Measurements from ENCODE around the gene U2SURP. TPM values are rescaled to one million over a fixed set of nuclear protein-coding genes. Genes with fewer than 3 reads are reported as not detected.
A peak's percentile ranks its signal among the peaks of the same experiment; 100 is the strongest.

U2SURP gene
- total and polyA plus RNA-seq, 12 donors, result 14.1 to 49.3 (median 40.2) TPM

DNA sequence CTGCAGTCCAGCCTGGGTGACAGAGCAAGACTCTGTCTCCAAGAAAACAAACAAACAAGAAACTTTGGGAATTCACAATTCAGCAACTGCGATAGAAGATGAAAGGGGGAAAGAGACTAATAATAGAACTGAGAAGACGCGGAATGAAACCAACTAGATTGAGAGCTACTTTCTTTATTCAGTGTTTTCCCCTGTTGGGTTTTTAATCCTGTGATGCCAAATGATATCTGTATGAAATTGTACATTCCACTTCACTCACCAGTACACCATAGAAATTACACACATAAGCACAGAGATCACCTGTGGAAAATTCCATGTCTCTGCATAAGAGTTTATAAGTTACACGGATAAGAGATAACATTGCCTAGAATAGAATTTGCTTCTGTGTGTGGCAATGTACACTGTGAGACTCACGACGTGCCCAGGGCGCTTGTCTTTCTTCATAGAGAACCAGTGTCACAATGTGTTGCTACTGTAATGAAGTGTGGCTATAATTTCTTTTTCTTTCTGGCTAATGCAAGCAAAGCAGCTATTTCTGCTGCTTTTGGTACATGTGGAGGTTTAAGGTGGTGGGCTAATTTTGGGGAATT, 100.5 kb downstream of the U2SURP start:
- Histone ChIP-seq H3K27me3 (no peaks in the 10 kb centered on the region), H3K4me3 (no peak overlapping the region), H3K9me3 (peaks cover 0 to 32% (median 13%) of the 10 kb centered on the region in 11 donors), H3K27ac (no peak overlapping the region), H3K4me1 (peaks cover 0 to 4% (median 0%) of the 10 kb centered on the region in 9 donors), H3K36me3 (no peaks in the 10 kb centered on the region)
- intact Hi-C loops (cut with DNase I), result no loop called here
- 48 to 64% methylated on average over 7 of the region's 7 CpGs for WGBS, 2 donors
- TF ChIP-seq, protein P1, sequence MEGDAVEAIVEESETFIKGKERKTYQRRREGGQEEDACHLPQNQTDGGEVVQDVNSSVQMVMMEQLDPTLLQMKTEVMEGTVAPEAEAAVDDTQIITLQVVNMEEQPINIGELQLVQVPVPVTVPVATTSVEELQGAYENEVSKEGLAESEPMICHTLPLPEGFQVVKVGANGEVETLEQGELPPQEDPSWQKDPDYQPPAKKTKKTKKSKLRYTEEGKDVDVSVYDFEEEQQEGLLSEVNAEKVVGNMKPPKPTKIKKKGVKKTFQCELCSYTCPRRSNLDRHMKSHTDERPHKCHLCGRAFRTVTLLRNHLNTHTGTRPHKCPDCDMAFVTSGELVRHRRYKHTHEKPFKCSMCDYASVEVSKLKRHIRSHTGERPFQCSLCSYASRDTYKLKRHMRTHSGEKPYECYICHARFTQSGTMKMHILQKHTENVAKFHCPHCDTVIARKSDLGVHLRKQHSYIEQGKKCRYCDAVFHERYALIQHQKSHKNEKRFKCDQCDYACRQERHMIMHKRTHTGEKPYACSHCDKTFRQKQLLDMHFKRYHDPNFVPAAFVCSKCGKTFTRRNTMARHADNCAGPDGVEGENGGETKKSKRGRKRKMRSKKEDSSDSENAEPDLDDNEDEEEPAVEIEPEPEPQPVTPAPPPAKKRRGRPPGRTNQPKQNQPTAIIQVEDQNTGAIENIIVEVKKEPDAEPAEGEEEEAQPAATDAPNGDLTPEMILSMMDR (IDR thresholded peaks at IDR 0.05), result no peak
- DNase-seq, result no peak
- ATAC-seq, result peak in 1 of 8 donors; percentile 73

DNA sequence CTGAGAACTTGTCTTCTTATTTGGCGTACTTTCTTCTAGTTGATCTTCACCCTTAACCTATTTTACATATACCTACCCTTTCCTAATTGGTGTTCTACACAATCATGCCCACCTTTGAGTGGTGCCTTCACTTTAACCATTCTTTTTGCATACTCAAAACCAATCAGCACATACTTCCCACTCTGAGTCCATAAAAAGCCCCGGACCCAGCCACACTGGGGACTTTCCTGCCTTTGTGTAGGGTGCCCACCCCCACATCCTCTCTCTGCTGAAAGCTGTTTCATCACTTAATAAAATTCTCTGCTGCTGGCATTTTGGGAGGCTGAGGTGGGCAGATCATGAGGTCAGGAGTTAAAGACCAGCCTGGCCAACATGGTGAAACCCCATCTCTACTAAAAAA, 102.3 kb downstream of the U2SURP start:
- peaks cover 0 to 33% (median 13%) of the 10 kb centered on the region in 11 donors for H3K9me3 ChIP-seq
- no peak for ATAC-seq
- TF ChIP-seq, protein P1 (IDR thresholded peaks at IDR 0.05), result no peak
- intact Hi-C loops (cut with DNase I), result no loop called here
- H3K27ac ChIP-seq, result no peak overlapping the region
- no peaks in the 10 kb centered on the region for H3K36me3 ChIP-seq
- H3K4me3 ChIP-seq, result no peak overlapping the region
- 79 to 81% methylated on average over 2 of the region's 2 CpGs for WGBS, 2 donors
- peaks cover 0 to 4% (median 0%) of the 10 kb centered on the region in 9 donors for H3K4me1 ChIP-seq
- H3K27me3 ChIP-seq, result no peaks in the 10 kb centered on the region
- no peak for DNase-seq

DNA sequence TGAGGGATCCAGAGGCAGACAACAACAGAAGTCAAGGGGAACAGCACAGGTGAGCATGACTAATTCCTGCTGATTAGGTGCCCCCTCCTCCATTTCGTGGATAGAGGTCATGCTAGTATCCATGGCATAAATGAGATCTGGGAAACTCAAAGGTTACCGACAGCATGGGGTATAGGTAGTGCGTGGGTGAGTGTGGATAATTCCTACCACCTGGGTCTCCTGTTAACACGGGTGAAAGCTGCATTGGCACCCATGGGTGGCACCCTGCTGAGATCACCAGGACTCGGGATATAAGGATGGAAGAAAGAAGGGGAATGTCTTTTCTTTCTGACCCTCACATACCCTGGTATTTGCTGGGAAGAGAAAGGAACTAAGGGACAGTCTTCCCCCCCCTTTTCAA, 103.8 kb downstream of the U2SURP start:
- WGBS, 2 donors, result 81 to 85% methylated on average over 5 of the region's 5 CpGs
- intact Hi-C loops (cut with DNase I), result no loop called here
- H3K27ac ChIP-seq, result no peak overlapping the region
- H3K4me3 ChIP-seq, result no peak overlapping the region
- no peaks in the 10 kb centered on the region for H3K27me3 ChIP-seq
- no peaks in the 10 kb centered on the region for H3K36me3 ChIP-seq
- TF ChIP-seq, protein P1 (IDR thresholded peaks at IDR 0.05), result no peak
- no peak for DNase-seq
- H3K9me3 ChIP-seq, result peaks cover 0 to 33% (median 13%) of the 10 kb centered on the region in 11 donors
- H3K4me1 ChIP-seq, result peaks cover 0 to 4% (median 0%) of the 10 kb centered on the region in 9 donors
- ATAC-seq, result no peak

DNA sequence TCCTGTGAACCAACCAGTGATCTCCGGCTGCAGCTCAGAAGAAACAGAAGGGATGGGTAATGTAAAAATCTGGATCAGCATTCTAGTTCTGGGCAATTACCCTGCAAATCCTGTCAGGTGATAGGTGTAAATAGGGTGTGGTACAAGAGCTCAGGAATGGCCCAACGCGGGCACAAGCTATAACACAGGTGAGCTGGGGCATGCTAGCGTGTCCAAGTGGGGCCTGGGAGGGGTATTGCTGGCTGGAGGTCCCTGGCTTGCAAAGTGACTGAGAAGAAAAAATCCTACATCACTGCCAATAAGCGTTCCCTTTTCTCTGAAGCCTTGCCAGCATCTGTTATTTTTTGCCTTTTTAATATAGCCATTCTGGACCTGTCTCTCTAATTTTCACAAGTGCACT, 108.5 kb downstream of the U2SURP start:
- TF ChIP-seq, protein P1 (IDR thresholded peaks at IDR 0.05), result no peak
- Histone ChIP-seq H3K27me3 (peaks cover 0 to 6% (median 0%) of the 10 kb centered on the region in 7 donors), H3K4me1 (no peaks in the 10 kb centered on the region), H3K9me3 (peaks cover 0 to 21% (median 13%) of the 10 kb centered on the region in 11 donors), H3K27ac (no peak overlapping the region), H3K4me3 (no peak overlapping the region), H3K36me3 (no peaks in the 10 kb centered on the region)
- ATAC-seq, result no peak
- 84 to 85% methylated on average over 5 of the region's 5 CpGs for whole genome bisulfite sequencing, 2 donors
- DNase-seq, result no peak
- intact Hi-C loops (cut with DNase I), result loop anchor here in 2 of 10 donors (10.0 kb wide), 2 partner anchors 535 to 565 kb away; no protein-coding TSS in a partner anchor

Other genes starting within 250 kb of the U2SURP start
- 100 to 1,000 TPM in 3 of 10 donors, 10 to 100 TPM in 7; 49.9 to 143 (median 69.6) TPM for gene PCOLCE2, start 112.5 kb upstream of the U2SURP start, total RNA-seq
- 10 to 100 TPM; 57.8 to 74.5 TPM for gene PCOLCE2, start 112.5 kb upstream of the U2SURP start, polyA plus RNA-seq
- 10 to 100 TPM in 9 of 10 donors, 1 to 10 TPM in 1; 9.7 to 18.4 (median 15.4) TPM for gene PAQR9, start 37.9 kb upstream of the U2SURP start, total RNA-seq
- 1 to 10 TPM; 3.9 to 5.1 TPM for gene PAQR9, start 37.9 kb upstream of the U2SURP start, polyA plus RNA-seq
- 1 to 10 TPM in 9 of 10 donors, under 1 TPM in 1; 0.89 to 7.0 (median 1.7) TPM for gene CHST2, start 118.2 kb downstream of the U2SURP start, total RNA-seq
- gene CHST2, start 118.2 kb downstream of the U2SURP start, polyA plus RNA-seq, result 1 to 10 TPM in 1 of 2 donors, under 1 TPM in 1; 0.44 to 2.8 TPM